Lung (tissue), 12 donors: ENCODE measurements around the gene KLHL8. TPM values are rescaled to one million over a fixed set of nuclear protein-coding genes. Genes with fewer than 3 reads are reported as not detected.

Source experiments
- ATAC-seq: fragments of 200-7000 bp; cut with Tn5 transposase; one replicate; pipeline ENCODE4 v1.9.1; 2020; ENCODE audit warnings: moderate number of reproducible peaks; ENCODE audit not compliant: insufficient read depth, low FRiP score
- DNase-seq, 3 donors: peaks; one replicate each; pipeline ENCODE4 v3.0.0-alpha.2; 2013 to 2017
- H3K27ac ChIP-seq, 2 donors: one replicate each; pipeline ENCODE4 v1.5.1; 2013; ENCODE audit warnings: mild to moderate bottlenecking in 2 of 2, moderate library complexity in 2 of 2, control low read depth in 1 of 2, inconsistent platforms in 1 of 2, low read depth in 1 of 2, low read length in 1 of 2
- H3K27me3 ChIP-seq, 3 donors: one replicate each; pipeline ENCODE4 v1.5.1; 2013; ENCODE audit warnings: low read length in 2 of 3; ENCODE audit not compliant: control insufficient read depth in 3 of 3, insufficient read depth in 3 of 3
- H3K36me3 ChIP-seq, 4 donors: one replicate each; pipeline ENCODE4 v1.5.1; 2013; ENCODE audit warnings: low read length in 4 of 4, mild to moderate bottlenecking in 1 of 4, moderate library complexity in 1 of 4; ENCODE audit not compliant: control insufficient read depth in 4 of 4, insufficient read depth in 4 of 4
- H3K4me1 ChIP-seq, 5 donors: one replicate each; pipeline ENCODE4 v1.5.1; 2013; ENCODE audit warnings: low read length in 5 of 5, mild to moderate bottlenecking in 2 of 5, moderate library complexity in 1 of 5; ENCODE audit not compliant: control insufficient read depth in 5 of 5, insufficient read depth in 5 of 5
- H3K4me3 ChIP-seq: one replicate; pipeline ENCODE4 v1.5.1; 2013; ENCODE audit warnings: mild to moderate bottlenecking, control low read depth, moderate library complexity
- H3K9ac ChIP-seq, 2 donors: one replicate each; pipeline ENCODE4 v1.5.1; 2013; ENCODE audit warnings: low read length in 2 of 2, control low read depth in 1 of 2; ENCODE audit not compliant: insufficient read depth in 1 of 2
- H3K9me3 ChIP-seq, 4 donors: one replicate each; pipeline ENCODE4 v1.5.1; 2013; ENCODE audit warnings: low read length in 3 of 4, mild to moderate bottlenecking in 1 of 4, moderate library complexity in 1 of 4; ENCODE audit not compliant: control insufficient read depth in 4 of 4, insufficient read depth in 3 of 4
- CTCF ChIP-seq: IDR thresholded peaks from 2 replicates; pipeline ENCODE4 v1.5.1; 2012; ENCODE audit warnings: mild to moderate bottlenecking; ENCODE audit errors: control extremely low read depth, extremely low read depth
- WGBS, 2 donors: extraction: QIAGEN DNeasy Blood & Tissue Kit; methylation state at CpG; one replicate each; pipeline ENCODE4 v1.1.7; 2013; 5-methylcytosine and 5-hydroxymethylcytosine counted together
- polyA plus RNA-seq, 2 donors: library from polyadenylated mRNA; stranded (reverse); fragments of 200-250 nt; gene quantifications; one replicate each; pipeline ENCODE4 v1.2.1, GENCODE V29; 2013
- total RNA-seq, 2 donors: library from RNA; depleted of rRNA in 1 of 2; stranded (reverse); fragments of >200 nt in 1 of 2; gene quantifications; one replicate each; pipeline ENCODE4 v1.2.1, GENCODE V29; 2014 to 2021
- donor health status: control.
- donor health status: control.
- donor health status: Bipolar disorder and iron deficiency.
- donor health status: healthy.
- donor health status: DM: yes; HTN: yes; CAD: no.

The KLHL8 gene
- total and polyA plus RNA-seq, 4 donors, result 3.3 to 23.1 (median 9.9) TPM

- 82 to 94% methylated on average over 2 of the region's 2 CpGs for WGBS, 2 donors
- Histone ChIP-seq H3K4me1 (no peaks in the 10 kb centered on the region), H3K9ac (no peak overlapping the region), H3K36me3 (no peaks in the 10 kb centered on the region), H3K27me3 (no peaks in the 10 kb centered on the region), H3K4me3 (no peak overlapping the region), H3K9me3 (no peaks in the 10 kb centered on the region), H3K27ac (no peak overlapping the region)
- no peak for DNase-seq
- no peak for ATAC-seq
- TF ChIP-seq CTCF, result no peak
Measured at GRCh38 chr4:87228262-87228860, 7.9 kb upstream of the KLHL8 start.

- ATAC-seq (no peak), DNase-seq (no peak)
- no peak overlapping the region for H3K27ac ChIP-seq
- no peaks in the 10 kb centered on the region for H3K4me1 ChIP-seq
- no peaks in the 10 kb centered on the region for H3K27me3 ChIP-seq
- no peak overlapping the region for H3K4me3 ChIP-seq
- no peak overlapping the region for H3K9ac ChIP-seq
- no peaks in the 10 kb centered on the region for H3K36me3 ChIP-seq
- TF ChIP-seq CTCF, result no peak
- WGBS, 2 donors, result 93 to 96% methylated on average over 1 of the region's 1 CpG
- no peaks in the 10 kb centered on the region for H3K9me3 ChIP-seq
Measured at GRCh38 chr4:87227751-87228151, 7.3 kb upstream of the KLHL8 start.

GRCh38 chr4:87225936-87226335 lies 5.5 kb upstream of the KLHL8 start:
- H3K4me3 ChIP-seq, result no peak overlapping the region
- WGBS, 2 donors, result 95 to 97% methylated on average over 5 of the region's 5 CpGs
- no peak for TF ChIP-seq CTCF
- no peak for ATAC-seq
- H3K9ac ChIP-seq, result no peak overlapping the region
- H3K9me3 ChIP-seq, result no peaks in the 10 kb centered on the region
- no peaks in the 10 kb centered on the region for H3K36me3 ChIP-seq
- no peak for DNase-seq
- H3K4me1 ChIP-seq, result peaks cover 0 to under 1% (median 0%) of the 10 kb centered on the region in 5 donors
- no peak overlapping the region for H3K27ac ChIP-seq
- no peaks in the 10 kb centered on the region for H3K27me3 ChIP-seq
